COLO829 (cell line): ENCODE results near the gene ALPG.
"Not testable (repeated sequence)": the region's sequence is repeated elsewhere in the genome, so short reads cannot be mapped to it uniquely, and the experiment has no call there.

ENCODE experiments used
- DNase-seq: peaks from one replicate; pipeline ENCODE4 v3.0.0; 2012; ENCODE audit warnings: low spot score

ALPG gene

GRCh38 chr2:232377319-232377718 lies 29.3 kb upstream of the ALPG start:
- DNase-seq: no peak

- no peak for DNase-seq
Measured at GRCh38 chr2:232377841-232378734, 28.6 kb upstream of the ALPG start.

- DNase-seq: not testable (repeated sequence)
Measured at GRCh38 chr2:232378735-232379151, 27.9 kb upstream of the ALPG start, which contains the start of gene ALPP. TSS of gene ALPP (plus strand) at chr2:232378751. CDS start at chr2:232378803, 52 bp downstream.

GRCh38 chr2:232379610-232380590 lies 26.7 kb upstream of the ALPG start:
- not testable (repeated sequence) for DNase-seq

- not testable (repeated sequence) for DNase-seq
Measured at GRCh38 chr2:232381204-232382031, 25.2 kb upstream of the ALPG start.

GRCh38 chr2:232382331-232383225 lies 24.1 kb upstream of the ALPG start:
- peak; percentile 61 for DNase-seq

DNA sequence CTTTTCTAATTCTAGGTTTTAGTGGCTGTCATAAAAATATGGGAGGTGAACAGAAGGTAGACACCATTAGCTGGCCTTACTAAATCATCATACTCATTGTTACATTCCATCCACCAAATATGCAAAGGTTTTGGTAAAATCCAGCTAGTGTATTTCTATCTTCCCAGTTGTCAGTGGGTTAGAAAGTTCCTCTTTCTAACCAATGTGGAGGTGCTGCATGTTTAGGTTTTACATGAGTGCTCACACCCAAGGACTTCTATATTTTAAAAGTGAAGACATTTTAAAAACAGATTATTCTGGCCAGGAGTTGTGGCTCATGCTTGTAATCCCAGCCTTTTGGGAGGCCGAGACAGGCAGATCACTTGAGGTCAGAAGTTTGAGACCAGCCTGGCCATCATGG lies 22.2 kb upstream of the ALPG start:
- DNase-seq: no peak

DNA sequence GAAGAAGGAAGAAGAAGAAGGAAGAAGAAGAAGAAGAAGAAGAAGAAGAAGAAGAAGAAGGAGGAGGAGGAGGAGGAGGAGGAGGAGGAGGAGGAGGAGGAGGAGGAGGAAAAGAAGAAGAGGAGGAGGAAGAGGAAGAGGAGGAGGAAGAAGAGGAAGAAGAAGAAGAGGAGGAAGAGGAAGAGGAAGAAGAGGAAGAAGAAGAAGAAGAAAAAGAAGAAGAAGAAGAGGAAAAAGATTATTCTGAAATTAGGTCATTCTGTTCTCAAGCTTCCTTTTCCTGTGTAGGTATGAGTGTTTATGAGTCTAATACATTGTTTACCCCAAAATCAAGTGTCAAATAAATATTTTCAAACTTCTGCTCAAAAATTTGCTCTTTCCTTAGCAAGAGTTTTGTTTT lies 21.6 kb upstream of the ALPG start:
- not testable (repeated sequence) for DNase-seq

DNA sequence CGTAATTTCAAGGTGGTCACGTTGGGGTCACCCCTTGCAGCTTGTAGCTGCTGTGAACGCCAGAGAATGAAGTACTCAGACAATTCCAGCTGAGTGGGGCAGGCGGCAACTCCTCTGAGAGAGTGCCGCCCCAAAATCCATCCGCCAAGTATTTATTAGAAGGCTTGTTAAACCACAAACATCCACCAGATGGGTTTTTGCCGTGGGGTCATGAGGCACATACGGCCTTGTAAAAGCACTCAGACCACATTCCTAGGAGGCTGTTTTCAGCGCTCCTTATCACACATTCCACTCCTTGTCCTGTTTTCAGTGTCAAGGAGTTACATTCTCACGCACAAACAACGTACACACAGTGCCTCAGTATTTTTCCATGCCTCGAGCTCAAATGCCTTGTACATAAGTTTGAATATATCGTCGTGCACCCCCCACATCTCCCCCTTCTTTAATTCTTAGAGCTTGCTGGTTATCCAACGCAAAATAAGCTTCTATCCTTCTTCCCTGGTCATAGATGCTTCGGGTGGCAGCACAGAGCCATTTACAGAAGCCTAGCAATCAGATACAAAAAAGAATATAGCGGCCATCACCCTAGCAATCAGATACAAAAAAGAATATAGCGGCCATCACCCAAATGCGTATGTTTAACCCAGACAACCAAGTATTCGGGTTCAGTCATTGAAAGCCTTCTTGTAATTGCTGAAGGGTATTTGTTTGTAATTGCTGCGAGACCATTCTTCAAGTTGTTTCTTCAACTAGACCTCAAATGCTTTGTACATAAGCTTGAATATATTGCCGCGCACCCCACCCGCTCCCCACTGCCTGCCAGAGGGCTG lies 20.8 kb upstream of the ALPG start:
- no peak for DNase-seq

DNA sequence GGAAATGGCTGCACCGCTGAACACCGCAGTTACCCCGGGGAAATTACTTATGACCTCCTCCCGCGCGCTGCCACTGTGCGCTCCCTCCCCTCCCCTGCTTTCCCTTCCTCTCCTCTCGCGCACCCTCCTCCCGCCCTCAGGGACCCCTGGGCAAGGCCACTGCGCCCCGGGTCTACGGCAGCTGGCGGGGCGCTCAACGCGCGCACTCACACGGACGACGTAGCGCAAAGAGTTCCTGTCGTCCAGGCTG lies 20.2 kb upstream of the ALPG start:
- DNase-seq: no peak

DNA sequence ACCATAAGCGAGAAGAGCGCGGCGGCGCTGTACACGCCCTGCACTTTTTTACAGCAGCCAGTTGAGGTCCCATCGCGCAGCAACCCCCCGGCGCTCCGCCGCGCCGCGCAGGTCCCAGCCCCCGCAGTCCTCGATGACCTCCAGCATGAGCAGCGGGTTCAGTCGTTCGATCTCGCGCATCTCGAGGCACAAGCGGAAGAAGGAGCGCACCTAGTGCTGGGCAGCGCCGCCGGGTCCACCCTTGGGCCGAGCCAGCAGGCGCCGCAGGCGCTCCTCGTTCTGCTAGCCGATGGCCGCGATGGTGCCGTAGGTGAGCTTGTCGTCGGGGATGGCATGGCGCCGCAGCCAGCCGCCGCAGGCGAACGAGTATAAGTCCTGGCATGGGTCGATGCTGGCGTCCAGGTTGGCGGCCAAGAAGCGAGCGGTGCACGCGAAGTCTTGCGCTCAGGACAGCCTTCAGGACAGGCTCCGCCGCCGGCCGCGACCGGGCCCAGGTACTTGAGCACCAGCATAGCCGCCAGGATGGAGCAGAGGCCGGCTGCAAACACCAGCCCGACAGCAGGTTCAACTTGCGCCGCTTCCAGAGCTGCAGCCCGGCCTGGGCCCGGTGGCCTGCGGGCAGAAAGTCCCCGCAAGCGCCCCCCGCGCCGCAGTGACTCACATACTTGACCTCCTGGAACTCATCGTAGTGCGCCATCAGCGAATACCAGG lies 19.7 kb upstream of the ALPG start:
- no peak for DNase-seq

- DNase-seq: no peak
Measured at GRCh38 chr2:232387451-232388171, 19.0 kb upstream of the ALPG start.

- no peak for DNase-seq
Measured at GRCh38 chr2:232388324-232388891, 18.2 kb upstream of the ALPG start.

GRCh38 chr2:232389327-232389726 lies 17.3 kb upstream of the ALPG start:
- no peak for DNase-seq

GRCh38 chr2:232390661-232391060 lies 16.0 kb upstream of the ALPG start:
- no peak for DNase-seq

DNA sequence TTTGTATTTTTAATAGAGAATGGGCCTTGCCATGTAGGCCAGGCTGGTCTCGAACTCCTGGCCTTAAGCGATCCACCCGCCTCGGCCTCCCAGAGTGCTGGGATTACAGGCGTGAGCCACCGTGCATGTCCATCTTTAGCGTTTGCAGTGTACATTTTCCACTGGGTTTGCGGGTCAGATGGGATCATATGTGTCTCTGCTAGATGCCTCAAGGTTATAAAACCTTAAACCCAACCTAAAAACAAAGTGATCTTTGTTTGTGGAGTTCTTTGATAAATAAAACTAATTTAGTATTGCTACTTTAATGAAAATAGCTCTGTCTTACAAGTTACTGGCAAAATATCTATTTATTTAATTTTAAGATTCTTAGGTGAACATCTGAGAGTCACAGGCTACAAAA lies 13.1 kb upstream of the ALPG start:
- peak; percentile 55 for DNase-seq

DNA sequence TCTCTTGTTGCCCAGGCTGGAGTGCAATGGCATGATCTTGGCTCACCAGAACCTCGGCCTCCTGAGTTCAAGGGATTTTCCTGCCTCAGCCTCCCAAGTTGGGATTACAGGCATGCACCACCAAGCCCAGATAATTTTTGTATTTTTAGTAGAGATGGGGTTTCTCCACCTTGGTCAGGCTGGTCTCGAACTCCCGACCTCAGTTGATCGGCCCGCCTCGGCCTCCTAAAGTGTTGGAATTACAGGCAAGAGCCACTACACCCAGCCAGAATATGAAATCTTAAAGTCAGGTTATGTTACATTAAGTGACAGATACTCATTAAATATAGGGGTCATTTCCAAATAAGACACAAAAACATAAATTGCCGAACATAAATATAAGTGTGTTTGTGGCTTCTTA lies 12.2 kb upstream of the ALPG start:
- not testable (repeated sequence) for DNase-seq

- DNase-seq: no peak
Measured at GRCh38 chr2:232395586-232395985, 11.1 kb upstream of the ALPG start.
